Stomach (tissue), 4 donors: ENCODE results near the gene FHOD3.

Source experiments
- POLR2A ChIP-seq, 4 donors: fragments of 450-650 bp; IDR thresholded peaks; one replicate each; pipeline ENCODE4 v1.6.1; 2016; ENCODE audit warnings: antibody characterized with exemption in 4 of 4, control low read depth in 2 of 4, mild to moderate bottlenecking in 1 of 4, moderate library complexity in 1 of 4
- POLR2AphosphoS5 ChIP-seq, 3 donors: sonication (generic); formaldehyde crosslinking; IDR thresholded peaks; one replicate each; pipeline ENCODE4 v1.6.1; 2016; ENCODE audit warnings: antibody characterized with exemption in 3 of 3
- TF ChIP-seq, protein P1 (sequence below), 7 experiments: fragments of 450-650 bp in 4 of 7; fragments of 200-600 bp in 3 of 7; sonication (generic) in 3 of 7; IDR thresholded peaks; one replicate each; pipeline ENCODE4 v1.5.1; 2016 to 2019; ENCODE audit warnings: antibody characterized with exemption in 7 of 7, control low read depth in 2 of 7, mild to moderate bottlenecking in 1 of 7

DNA sequence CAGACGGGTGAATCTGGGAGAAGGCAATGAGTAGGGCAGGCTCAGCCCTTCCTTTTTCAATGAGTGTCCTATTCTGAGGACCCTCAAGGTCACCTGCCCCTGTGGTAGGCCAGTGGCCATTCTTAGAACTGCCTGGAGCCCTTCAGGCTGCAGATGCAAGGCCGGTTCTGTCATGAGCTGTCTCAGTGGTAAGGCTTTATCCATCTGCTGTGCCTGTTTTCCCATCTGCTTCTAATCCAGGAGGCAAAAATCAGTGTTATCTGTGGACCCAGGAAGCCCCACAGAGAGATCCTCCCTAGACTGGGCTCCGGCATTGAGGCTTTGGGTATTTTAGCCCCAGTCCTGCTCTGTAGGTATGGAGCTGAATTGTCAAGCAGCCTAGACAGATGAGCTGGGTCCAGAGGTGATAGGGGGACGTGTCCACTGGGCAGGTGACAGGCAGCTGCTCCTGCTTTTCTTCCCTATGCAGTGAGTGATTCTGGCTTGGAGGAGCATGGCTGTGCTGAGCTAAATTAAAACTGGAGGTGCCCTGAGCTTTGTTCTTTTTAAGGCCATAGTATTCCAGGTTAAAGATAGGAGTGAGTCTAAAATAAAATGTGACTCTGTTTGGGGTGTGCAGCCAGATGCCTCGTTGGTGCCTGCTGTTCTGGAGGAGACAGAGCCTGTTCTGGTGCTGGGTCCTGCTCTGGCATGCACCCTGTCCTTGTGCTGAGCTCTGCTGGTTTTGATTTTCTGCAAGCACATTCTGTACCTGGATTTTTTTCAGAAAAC, 92.5 kb downstream of the FHOD3 start:
- TF ChIP-seq, protein P1, sequence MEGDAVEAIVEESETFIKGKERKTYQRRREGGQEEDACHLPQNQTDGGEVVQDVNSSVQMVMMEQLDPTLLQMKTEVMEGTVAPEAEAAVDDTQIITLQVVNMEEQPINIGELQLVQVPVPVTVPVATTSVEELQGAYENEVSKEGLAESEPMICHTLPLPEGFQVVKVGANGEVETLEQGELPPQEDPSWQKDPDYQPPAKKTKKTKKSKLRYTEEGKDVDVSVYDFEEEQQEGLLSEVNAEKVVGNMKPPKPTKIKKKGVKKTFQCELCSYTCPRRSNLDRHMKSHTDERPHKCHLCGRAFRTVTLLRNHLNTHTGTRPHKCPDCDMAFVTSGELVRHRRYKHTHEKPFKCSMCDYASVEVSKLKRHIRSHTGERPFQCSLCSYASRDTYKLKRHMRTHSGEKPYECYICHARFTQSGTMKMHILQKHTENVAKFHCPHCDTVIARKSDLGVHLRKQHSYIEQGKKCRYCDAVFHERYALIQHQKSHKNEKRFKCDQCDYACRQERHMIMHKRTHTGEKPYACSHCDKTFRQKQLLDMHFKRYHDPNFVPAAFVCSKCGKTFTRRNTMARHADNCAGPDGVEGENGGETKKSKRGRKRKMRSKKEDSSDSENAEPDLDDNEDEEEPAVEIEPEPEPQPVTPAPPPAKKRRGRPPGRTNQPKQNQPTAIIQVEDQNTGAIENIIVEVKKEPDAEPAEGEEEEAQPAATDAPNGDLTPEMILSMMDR (IDR thresholded peaks at IDR 0.05): no peak
- no peak for TF ChIP-seq POLR2A (IDR thresholded peaks at IDR 0.05)
- TF ChIP-seq POLR2AphosphoS5 (IDR thresholded peaks at IDR 0.05): no peak
